H4 (cell line): Measurements from ENCODE around the gene DCN. TPM values are rescaled to one million over a fixed set of nuclear protein-coding genes. Genes with fewer than 3 reads are reported as not detected.
A peak's percentile ranks its signal among the peaks of the same experiment; 100 is the strongest.

ENCODE experiments used
- DNase-seq: peaks from one replicate; pipeline ENCODE4 v3.0.0-alpha.2; 2015; ENCODE audit warnings: low spot score
- total RNA-seq: library from RNA; depleted of rRNA; stranded (reverse); fragments of >200 nt; shearing (Covaris generic); gene quantifications from 2 replicates; pipeline ENCODE4 v1.2.3, GENCODE V29; 2014; rRNA removed

DCN gene
- total RNA-seq, 1 experiment from 2014 or later: 14.6 TPM

DNA sequence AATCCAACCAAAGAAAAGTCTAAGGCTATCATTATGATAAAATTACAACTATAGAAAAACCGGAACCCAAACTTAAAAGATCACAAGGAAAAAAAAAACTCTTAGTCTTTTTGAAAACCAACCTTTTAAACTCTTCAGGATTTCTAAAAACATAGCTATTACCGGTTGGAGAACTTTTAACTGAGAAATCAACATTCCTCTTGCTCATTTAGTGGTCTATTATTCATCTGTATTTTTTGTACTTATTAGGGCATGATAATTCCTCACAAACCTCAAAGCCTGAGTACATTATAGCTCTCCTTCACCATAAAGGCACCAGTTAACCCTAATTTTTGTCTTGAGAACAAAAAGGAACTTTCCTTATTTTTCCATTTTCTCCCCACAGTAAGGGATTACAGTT lies 81.7 kb downstream of the DCN start:
- no peak for DNase-seq

- DNase-seq: no peak
Observed at GRCh38 chr12:91099836-91100235, 82.8 kb downstream of the DCN start.

GRCh38 chr12:91099341-91099740 lies 83.3 kb downstream of the DCN start:
- DNase-seq: no peak

GRCh38 chr12:91098941-91099340 lies 83.7 kb downstream of the DCN start:
- peak; percentile 91 for DNase-seq

GRCh38 chr12:91098461-91098860 lies 84.2 kb downstream of the DCN start:
- peak; percentile 10 for DNase-seq

DNA sequence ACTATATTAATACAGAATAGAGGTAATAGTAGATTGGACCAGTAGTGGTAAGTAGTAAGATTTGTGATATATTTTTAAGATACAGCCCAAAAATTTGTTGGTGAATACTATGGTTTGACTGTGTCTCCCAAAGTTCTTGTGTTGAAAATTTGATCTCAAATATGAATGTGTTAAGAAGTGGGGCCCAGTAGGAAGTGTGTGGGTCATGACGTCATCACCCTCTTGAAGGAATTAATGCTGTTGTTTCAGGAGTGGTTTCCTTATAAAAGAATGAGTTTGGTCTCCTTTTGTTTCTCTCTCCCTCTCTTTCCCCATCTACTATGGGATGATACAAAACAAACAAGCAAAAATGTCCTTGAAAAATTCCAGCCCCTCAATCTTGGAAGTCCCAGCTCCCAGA lies 87.7 kb downstream of the DCN start:
- DNase-seq: no peak

- DNase-seq: no peak
Observed at GRCh38 chr12:91094032-91094662, 88.5 kb downstream of the DCN start.

- DNase-seq: no peak
Observed at GRCh38 chr12:91093341-91093740, 89.3 kb downstream of the DCN start.

GRCh38 chr12:91091916-91092715 lies 90.5 kb downstream of the DCN start:
- DNase-seq: no peak

Other genes with a start within 250 kb of the DCN start
- not detected in 2 replicates for gene CCER1, start 227.6 kb downstream of the DCN start, total RNA-seq
- 5.6 and 7.6 TPM in 2 replicates for gene EPYC, start 177.8 kb downstream of the DCN start, total RNA-seq
- gene KERA, start 124.8 kb downstream of the DCN start, total RNA-seq: not detected in 2 replicates
- 485 and 703 TPM in 2 replicates for gene LUM, start 71.3 kb downstream of the DCN start, total RNA-seq